HG03565 (cell line): Measurements from ENCODE around the gene NUDT15.
"Not testable (repeated sequence)": the region's sequence is repeated elsewhere in the genome, so short reads cannot be mapped to it uniquely, and the experiment has no call there.

ENCODE experiments used
- ATAC-seq: cut with Tn5 transposase; IDR thresholded peaks from one replicate; pipeline ENCODE4 v1.9.1; 2021; ENCODE audit warnings: mild to moderate bottlenecking, moderate library complexity; ENCODE audit not compliant: unreplicated experiment

The NUDT15 gene

DNA sequence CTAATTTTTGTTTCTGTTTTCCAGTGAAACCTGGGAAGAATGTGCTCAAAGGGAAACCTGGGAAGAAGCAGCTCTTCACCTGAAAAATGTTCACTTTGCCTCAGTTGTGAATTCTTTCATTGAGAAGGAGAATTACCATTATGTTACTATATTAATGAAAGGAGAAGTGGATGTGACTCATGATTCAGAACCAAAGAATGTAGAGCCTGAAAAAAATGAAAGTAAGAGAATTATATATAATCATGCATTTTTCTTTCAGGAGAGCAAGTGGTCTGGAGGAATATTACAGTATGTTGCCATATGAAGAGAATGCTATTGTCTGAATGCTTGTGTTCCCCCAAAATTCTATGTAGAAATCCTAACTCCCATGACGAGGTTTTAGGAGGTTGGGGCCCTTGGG is 3.4 kb downstream of the NUDT15 start:
- no peak for ATAC-seq

DNA sequence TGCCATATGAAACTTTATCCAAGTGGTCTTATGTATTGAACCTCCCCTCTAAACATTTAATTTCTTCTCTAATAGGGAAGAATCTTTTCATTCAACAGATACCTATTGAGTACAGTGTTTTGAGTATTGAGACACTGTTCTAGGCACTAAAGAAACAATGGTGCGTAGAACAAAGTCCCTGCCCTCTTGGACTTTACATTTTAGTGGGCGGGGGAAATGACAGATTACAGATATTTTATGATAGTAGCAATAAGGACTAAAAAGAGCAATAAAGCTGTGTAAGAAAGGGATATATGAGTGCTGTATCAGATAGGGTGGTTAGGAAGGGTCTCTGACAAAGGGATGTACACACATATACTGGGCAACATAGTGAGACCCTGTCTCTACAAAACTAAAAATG is 5.4 kb downstream of the NUDT15 start:
- ATAC-seq, result no peak

DNA sequence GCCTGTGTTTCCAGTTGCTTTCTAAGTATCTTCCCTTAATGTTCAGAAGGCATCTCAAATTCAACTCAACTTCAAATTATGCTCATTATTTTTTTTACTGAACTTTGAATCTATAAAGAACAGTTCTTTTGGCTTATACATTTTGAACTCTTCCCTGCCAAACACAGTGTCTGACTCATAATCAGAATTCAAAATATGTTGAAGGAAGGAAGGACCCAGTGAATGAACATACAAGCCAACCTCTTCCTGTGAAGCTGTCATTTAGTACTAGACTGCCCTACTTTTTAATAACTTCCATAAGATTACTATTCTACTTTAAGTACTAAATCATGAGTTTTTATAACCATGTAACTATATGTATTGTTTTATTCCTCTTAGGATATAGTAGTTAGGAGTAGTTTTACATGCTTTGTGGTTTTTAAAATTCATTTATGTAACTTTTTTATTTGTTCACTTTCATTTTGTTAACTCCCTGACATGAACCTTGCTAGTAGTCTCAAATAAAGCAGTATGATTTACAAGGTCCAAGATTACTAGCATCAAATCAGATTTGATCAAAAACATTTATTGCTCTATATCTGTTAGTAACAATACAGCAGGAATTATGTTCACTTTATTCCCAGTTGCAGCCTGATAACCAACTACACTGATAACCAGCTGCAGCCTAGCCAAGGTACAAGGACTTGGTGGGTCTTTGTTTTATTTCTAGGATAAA is 6.4 kb downstream of the NUDT15 start:
- peak; percentile 56 for ATAC-seq

DNA sequence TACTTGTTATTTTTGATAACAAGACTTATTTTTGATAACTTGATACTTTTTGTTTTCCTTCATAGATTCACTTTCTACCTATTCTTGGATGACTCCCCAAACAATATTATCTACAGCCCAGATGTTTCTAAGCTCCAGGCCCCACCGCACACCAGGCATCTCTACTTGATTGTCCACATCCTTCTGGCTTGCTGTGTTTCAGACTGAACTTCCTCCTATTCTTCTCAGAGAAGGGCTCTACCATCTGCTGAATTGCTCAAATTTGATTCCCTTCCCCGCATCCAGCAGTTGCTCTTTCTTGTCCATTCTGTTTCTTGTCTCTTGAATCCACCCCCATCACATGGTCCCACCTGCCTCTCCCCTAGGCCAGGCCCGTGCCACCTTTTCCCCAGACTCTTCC is 13.0 kb downstream of the NUDT15 start:
- ATAC-seq, result no peak

DNA sequence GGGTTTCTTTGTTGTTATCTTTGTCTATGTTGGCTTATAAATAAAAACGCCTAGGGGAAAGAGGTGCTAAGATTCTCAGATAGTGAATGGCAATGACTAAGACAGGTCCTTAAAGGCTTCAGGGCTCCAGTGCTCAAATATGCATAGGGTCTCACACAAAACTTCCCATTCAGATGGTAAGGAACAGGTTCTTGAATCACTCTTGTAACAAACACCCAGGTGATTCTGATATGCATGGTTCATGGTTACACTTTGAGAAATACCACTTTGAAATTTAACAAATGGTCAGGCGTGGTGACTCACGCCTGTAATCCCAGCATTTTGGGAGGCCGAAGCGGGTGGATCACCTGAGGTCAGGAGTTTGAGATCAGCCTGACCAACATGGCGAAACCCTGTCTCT is 17.1 kb downstream of the NUDT15 start:
- no peak for ATAC-seq

DNA sequence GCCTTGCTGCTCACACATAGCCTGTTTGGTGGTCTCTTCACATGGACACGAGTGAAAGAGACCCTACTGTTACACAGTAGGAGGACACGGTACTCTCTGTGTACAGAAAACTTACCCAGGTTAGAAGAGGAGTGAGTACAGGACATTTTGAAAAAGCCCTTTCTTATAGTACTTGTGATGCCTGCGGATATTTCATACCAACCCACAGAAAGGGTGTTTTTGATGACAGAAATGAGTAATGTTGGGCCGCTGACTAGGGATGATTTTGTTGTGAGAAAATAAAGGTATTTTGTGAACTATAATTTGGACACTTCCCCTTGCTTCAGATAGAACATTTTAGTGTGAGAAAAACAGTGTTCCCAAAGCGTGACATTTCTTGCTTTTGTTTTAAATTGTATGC is 18.2 kb downstream of the NUDT15 start:
- no peak for ATAC-seq

DNA sequence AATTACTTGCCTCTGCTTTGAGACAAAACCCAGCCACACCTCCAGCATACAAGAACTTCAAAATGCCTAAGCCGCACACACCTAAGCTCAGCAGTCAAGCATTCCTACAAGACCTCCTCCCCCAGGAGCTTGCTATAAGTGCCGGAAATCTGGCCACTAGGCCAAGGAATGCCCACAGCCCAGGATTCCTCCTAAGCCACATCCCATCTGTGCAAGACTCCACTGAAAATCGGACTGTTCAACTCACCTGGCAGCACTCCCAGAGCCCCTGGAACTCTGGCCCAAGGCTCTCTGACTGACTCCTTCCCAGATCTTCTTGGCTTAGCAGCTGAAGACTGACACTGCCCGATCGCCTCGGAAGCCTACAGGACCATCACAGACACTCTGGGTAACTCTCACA is 21.0 kb downstream of the NUDT15 start:
- not testable (repeated sequence) for ATAC-seq

DNA sequence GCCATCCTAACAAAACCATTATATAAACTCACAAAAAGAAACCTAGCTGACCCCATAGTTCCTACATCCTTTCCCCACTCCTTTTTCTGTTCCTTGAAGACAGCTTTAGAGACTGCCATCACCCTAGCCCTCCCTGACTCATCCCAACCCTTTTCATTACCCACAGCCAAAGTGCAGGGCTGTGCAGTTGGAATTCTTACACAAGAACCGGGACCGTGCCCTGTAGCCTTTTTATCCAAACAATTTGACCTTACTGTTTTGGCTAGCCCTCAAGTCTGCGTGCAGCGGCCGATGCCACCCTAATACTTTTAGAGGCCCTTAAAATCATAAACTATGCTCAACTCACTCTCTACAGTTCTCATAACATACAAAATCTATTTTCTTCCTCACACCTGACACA is 22.4 kb downstream of the NUDT15 start:
- ATAC-seq, result not testable (repeated sequence)

DNA sequence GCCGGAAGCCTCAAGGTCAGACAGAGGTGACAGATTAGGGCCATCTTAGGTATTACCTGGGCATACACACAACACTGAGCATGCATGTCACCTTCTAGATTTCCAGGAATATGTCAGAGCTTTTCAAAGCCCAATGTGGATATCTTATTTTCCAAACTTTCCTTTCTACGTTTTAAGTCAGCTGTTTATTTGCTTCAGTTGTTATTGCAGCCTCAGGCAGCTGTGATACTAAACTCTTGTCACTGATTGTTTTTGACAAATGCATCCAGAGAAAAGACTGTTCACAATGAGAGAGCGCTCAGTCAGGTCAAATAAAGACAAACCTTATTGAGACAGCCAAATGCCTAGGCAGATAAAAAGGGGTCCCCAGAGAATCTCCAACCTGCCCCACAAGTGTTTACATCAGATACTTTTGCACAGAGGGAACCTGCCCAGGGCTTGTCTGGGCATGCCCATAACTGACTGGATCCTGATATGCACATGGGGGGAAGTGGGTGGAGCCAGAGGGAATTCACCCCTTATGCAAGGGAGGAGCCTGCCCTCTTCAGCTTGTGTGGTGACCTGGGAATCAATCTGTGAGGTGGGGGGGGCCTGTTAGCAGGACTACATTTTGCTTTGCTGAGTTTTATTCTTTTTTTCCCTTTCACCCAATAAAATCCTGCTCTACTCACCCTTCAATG is 28.9 kb downstream of the NUDT15 start:
- ATAC-seq, result peak; percentile 48

DNA sequence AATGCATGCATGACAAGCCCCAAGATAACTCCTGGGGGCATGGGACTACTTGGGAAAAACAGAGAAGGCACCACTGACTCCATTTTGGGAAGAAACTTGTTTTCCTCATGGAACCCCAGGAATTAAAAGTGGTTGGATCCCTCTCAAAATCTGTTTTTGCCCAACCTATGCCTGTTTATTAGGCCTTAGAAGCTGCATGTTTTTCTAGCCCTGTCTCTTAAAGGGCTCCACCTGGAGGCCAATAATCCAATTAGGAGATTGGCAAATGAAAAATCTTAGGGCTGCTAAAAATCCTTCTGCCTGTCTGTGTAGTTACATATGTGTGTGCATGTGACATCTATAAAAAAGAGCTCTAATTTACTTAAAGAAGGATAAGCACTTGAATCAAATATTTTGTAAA is 30.5 kb downstream of the NUDT15 start:
- ATAC-seq, result no peak

DNA sequence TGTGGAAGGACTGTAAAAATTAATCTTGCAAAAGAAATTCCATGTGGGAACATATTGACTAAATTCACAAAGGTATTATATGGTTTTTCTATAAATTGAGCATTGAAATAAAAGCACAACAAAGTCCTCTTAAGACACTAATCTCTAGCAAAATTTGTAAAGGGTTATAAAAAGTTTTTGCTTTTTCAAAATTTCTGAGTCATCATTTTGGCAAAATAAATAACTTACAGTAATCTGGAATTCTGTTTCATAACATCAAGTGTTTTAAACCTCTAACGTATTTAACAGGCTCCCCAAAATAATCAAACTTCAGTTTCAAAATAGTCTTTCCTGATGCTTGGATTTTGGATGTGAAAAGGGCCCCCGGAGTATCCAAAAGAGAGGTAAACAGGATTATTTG is 31.4 kb downstream of the NUDT15 start:
- ATAC-seq, result no peak

DNA sequence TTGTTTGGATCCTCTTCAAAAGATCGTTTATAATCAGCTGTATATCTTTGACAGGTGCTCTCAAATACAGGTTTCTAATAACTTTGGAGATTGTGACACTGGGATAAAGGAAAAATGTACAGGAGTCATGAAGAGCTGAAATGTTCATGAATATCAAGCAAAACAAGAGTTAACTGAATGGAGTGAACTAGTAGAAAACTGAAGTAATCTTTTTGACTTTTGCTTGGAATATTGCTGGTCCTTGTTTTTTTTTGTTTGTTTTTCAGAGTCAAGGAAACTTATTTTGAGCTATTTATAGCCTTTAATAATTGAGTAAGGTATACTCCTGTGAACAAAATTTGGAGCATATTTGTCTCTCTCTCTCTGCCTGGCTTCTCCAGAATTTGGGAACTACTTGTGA is 32.0 kb downstream of the NUDT15 start:
- ATAC-seq, result no peak

DNA sequence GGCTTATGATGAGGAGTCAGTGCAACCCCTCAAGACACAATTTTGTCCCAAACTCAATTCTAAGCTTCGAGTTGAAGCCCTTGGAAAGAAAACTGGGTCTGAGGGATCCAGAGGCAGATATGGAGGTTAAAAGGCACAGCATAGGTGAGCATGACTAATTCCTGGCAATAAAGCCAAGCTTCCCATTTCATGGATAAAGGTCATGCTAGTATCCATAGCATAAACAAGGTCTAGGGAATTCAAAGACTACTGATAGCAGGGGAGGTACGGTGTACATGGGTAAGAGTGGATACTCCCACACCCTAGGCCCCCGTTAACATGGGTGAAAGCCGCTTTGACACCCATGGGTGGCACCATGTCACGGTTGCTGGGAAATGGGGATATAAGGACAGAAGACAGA is 33.4 kb downstream of the NUDT15 start:
- ATAC-seq, result no peak

DNA sequence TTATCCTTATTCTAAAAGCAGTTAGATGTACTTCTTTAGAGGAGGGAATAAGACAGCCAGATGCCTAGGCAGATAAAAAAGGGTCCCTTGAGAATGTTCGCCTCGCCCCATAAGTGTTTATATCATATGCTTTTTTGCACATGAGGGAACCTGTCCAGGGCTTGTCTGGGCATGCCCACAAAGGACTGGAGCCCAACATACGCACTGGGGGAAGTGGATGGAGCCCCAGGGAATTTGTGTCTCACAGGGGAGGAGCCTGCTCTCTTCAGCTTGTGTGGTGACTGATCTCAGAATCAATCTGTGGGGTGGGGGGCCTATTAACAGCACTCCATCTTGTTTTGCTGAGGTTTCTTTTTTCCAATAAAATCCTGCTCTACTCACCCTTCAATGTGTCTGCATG is 34.8 kb downstream of the NUDT15 start:
- ATAC-seq, result no peak

DNA sequence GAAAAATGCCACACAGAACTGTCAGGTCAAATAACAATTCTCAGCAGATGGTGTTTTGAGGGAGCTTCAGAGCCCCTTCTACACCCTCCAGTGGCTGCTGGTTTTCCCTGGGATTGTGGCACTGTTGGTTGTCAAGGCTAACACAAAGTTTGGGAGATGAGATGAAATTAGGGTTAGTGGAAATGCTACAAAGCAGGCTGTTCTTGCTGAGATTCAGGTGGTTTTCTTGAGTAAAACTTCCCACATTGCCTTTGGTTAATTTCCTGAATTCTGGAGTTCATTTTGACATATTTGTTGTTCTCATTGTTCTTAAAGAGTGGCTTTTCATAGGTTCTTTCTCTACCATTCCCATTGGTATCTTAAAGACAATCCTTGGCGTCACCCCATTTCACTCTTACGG is 35.3 kb downstream of the NUDT15 start:
- ATAC-seq, result no peak

DNA sequence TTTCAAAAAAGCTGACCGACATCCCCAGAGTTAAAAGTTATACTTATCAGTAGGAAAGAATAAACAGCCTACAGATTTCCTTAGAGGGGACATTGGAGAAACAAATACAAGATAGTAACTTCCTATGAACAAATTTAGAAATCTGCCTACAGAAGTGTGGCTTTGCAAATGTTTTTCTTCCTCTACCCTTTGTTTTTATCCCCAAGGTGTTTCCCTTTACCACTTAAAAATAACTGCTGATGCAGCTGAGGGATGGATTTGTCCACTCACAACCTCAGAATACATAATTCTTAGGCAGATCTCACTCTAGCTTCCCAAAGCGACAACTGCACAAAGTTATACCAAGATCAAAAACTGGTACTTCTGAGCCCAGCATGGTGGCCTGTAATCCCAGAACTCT is 36.5 kb downstream of the NUDT15 start:
- ATAC-seq, result no peak

DNA sequence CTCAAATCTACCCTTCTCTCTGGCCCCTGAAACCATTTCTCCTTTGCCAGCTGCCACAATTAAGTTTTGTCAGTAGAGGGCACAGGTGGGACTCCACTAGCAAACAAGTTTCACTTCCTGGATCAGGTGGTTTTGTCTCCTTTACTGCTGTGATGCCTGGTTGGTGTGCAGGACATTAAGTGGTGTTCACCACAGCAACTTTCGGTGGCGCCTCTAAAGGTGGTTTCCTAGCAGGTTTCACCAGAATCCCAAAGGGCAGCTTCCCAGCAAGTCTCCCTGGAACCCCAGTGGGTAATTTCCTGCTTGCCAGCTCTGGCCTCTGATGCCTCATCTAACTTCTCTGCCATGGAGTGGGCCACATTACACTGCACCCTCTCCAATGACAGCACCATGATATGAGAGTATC is 40.7 kb downstream of the NUDT15 start:
- peak; percentile 99 for ATAC-seq

DNA sequence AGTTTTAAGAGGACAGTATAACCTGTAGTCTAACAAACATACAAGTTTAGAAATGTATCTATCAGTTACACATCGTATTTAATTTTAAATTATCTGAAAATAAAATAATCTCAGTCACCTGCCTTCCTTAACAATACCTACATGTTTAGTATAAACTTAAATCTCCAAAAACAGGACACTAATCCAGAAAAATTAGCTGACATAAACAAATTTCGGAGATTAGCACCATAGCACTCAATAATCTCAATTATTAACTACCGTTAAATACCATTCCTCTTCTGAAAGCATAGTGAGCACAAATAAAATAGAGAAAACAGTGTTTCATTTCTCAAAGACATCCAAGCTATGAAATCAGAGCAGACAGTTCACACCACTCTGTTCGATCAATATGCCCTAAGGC is 44.2 kb downstream of the NUDT15 start:
- no peak for ATAC-seq

DNA sequence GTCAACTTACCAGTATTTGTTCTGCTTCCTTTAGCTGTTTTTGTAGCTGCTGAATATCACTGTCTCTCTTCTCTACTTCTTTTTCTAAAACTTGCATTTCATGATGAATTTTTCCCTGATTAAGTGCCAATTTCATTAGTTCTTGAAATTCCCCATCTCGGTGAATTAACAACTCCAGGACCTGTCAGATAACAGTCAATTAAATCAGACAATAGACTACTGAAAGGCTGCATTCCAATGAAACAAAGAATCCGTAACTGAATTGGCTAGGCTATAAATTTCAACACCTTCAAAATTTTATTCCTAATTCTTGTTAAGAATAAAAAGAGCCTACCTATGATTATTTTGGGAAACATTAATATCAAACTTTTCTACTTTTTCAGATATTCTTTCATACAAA is 48.7 kb downstream of the NUDT15 start:
- no peak for ATAC-seq

DNA sequence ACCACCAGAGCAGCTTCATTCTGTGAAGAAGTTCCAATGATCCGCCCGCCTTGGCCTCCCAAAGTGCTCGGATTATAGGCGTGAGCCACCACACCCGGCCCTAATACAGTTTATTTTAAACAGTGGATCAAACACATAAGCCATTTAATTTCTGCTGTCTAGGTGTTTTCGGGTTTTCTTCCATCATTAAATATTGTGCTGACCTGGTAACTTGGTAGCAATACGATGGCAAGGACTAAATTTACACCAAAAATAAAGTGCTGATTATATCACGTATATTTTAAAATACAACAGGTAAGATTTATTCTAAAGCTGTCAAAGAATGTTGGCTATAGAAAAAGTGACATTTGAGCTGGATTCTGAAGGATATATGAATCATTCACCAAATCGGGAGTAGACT is 56.1 kb downstream of the NUDT15 start:
- no peak for ATAC-seq

DNA sequence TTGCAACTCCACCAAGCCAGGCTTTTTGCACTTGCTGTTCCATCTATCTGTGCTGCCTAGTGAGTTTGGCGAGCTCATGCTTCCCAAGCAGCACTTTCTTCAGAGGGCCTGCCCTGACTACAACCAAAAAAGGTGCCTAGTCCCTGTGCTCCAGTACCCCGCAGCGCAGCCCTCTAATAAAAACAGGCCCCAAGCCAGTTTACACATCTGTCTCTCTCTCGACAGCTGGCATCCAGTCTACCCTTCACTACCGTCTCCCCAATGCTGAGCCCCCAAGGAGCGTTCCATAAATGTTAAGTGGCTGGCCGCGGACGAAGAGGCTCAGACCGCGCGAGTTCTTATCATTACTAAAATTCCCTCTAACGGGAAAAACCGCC is 56.9 kb downstream of the NUDT15 start:
- ATAC-seq, result peak; percentile 3

DNA sequence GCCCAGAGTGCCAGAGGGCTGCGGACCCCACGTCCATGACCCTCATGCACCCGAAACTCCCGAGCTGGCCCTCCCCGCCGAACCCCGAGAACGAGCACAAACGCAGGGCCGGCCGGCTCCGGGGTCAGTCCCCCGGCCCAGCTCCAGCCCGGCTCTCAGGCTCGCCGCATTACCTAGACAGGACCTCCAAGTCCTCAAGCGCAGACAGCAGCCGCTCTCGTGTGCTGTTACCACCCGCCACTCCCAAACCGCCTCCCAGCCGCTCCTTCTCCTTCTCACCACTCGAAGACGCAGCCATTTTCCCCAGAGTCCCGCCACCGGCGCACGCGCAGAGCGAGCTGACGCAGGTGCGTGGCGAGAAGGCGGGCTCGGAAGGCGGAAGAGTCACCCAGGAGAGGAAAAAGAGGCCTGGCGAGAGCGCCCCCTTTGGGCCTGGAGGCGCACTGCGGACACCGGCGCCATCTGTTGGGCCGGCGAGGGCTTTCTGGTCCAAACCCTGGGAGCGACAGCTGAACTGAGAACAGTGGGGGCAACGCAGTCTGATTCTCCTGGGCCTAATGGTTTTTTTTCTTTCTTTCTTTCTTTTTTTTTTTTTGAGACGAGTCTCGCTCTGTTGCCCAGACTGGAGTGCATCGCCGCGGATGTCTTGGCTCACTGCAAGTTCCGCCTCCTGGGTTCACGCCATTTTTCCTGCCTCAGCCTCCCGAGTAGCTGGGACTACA is 57.4 kb downstream of the NUDT15 start, which contains the start of gene MED4:
Gene MED4 (minus strand): TSS at position 324 of the 722 bp plus-strand sequence. CDS start 26 bp downstream, at position 298.
- ATAC-seq, result peak; percentile 89
